Endothelial cell (in vitro differentiated cells): ENCODE results near the gene PDZRN4. TPM values are rescaled to one million over a fixed set of nuclear protein-coding genes. Genes with fewer than 3 reads are reported as not detected.
"Not testable (repeated sequence)": the region's sequence is repeated elsewhere in the genome, so short reads cannot be mapped to it uniquely, and the experiment has no call there.

ENCODE experiments used
- DNase-seq: peaks from one replicate; pipeline ENCODE4 v3.0.0; 2021; ENCODE audit warnings: low spot score
- H3K27ac Mint-ChIP-seq: one replicate; pipeline ENCODE4 v1.8.0; 2021; ENCODE audit warnings: mixed read lengths, inconsistent platforms; ENCODE audit not compliant: unreplicated experiment
- H3K27me3 Mint-ChIP-seq: one replicate; pipeline ENCODE4 v1.8.0; 2021; ENCODE audit warnings: mild to moderate bottlenecking, moderate library complexity, mixed read lengths, inconsistent platforms; ENCODE audit not compliant: unreplicated experiment
- H3K36me3 Mint-ChIP-seq: one replicate; pipeline ENCODE4 v1.8.0; 2021; ENCODE audit warnings: mild to moderate bottlenecking, low read depth, mixed read lengths, inconsistent platforms; ENCODE audit not compliant: unreplicated experiment
- H3K4me1 Mint-ChIP-seq: one replicate; pipeline ENCODE4 v1.8.0; 2021; ENCODE audit warnings: mild to moderate bottlenecking, mixed read lengths, inconsistent platforms; ENCODE audit not compliant: unreplicated experiment
- H3K4me3 Mint-ChIP-seq: one replicate; pipeline ENCODE4 v1.8.0; 2021; ENCODE audit warnings: mild to moderate bottlenecking, mixed read lengths, inconsistent platforms; ENCODE audit not compliant: unreplicated experiment
- H3K9me3 Mint-ChIP-seq: one replicate; pipeline ENCODE4 v1.8.0; 2021; ENCODE audit warnings: mixed read lengths, inconsistent platforms; ENCODE audit not compliant: unreplicated experiment
- total RNA-seq: library from RNA; stranded (reverse); fragmentation: NEBNext Ultra II Directional; extraction: Animal tissue kit (Norgen Biotek cat#: 25700); gene quantifications from one replicate; pipeline ENCODE4 v1.2.1, GENCODE V29; 2021; ENCODE audit not compliant: unreplicated experiment
- TF ChIP-seq, protein P1 (sequence below): fragments of 200-600 bp; sonication (generic); IDR thresholded peaks from one replicate; pipeline ENCODE4 v1.5.0; 2021; ENCODE audit warnings: antibody characterized with exemption; ENCODE audit not compliant: unreplicated experiment

PDZRN4 gene
- total RNA-seq, 1 donor from 2014 or later = not detected

DNA sequence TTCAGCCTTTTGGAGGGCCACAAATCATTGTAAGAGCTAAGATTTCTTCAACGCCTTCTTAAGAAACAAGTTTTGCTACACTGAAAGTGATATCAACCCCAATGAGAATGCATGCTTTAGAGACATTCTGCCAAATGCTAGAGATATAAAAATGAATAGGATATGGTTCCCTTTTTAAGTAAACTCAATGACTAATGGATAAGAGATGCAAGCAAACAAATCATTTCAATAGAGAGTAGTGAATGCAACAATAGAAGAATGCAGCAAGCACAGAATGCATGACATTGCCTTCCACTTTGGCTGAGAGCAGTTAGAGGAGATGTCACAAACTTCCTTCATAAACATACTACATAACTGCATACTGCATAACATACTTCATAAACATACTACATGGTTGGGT is 116.4 kb downstream of the PDZRN4 start:
- Mint-ChIP-seq H3K27me3 (no peaks in the 10 kb centered on the region), H3K4me1 (no peaks in the 10 kb centered on the region), H3K4me3 (no peak overlapping the region), H3K27ac (no peak overlapping the region), H3K36me3 (no peaks in the 10 kb centered on the region), H3K9me3 (no peaks in the 10 kb centered on the region)
- no peak for DNase-seq
- TF ChIP-seq, protein P1, sequence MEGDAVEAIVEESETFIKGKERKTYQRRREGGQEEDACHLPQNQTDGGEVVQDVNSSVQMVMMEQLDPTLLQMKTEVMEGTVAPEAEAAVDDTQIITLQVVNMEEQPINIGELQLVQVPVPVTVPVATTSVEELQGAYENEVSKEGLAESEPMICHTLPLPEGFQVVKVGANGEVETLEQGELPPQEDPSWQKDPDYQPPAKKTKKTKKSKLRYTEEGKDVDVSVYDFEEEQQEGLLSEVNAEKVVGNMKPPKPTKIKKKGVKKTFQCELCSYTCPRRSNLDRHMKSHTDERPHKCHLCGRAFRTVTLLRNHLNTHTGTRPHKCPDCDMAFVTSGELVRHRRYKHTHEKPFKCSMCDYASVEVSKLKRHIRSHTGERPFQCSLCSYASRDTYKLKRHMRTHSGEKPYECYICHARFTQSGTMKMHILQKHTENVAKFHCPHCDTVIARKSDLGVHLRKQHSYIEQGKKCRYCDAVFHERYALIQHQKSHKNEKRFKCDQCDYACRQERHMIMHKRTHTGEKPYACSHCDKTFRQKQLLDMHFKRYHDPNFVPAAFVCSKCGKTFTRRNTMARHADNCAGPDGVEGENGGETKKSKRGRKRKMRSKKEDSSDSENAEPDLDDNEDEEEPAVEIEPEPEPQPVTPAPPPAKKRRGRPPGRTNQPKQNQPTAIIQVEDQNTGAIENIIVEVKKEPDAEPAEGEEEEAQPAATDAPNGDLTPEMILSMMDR = no peak

GRCh38 chr12:41310367-41310766 is 122.2 kb downstream of the PDZRN4 start:
- no peak overlapping the region for H3K27ac Mint-ChIP-seq
- H3K36me3 Mint-ChIP-seq = no peaks in the 10 kb centered on the region
- H3K27me3 Mint-ChIP-seq = no peaks in the 10 kb centered on the region
- TF ChIP-seq, protein P1 = no peak
- H3K4me1 Mint-ChIP-seq = no peaks in the 10 kb centered on the region
- H3K9me3 Mint-ChIP-seq = no peaks in the 10 kb centered on the region
- H3K4me3 Mint-ChIP-seq = no peak overlapping the region
- DNase-seq = no peak

DNA sequence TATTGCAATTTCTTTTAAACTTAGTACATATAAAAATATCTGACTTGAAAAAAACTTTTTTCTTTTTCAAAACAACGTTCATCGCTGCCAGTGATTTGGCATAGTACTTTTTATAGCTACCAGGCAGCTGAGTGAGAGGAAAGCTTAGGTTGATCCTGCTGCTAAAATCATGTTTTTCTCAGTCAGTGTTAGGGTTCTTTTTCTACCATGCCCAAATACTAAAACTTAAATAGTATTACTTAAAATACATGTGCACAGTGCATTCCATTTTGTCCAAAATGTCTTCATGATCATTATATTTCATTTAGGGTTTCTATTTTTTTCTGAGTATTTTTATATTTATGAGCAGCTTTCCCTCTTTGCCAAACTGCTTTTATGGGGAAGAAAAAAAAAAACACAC is 123.8 kb downstream of the PDZRN4 start:
- Mint-ChIP-seq H3K9me3 (no peaks in the 10 kb centered on the region), H3K36me3 (no peaks in the 10 kb centered on the region), H3K4me3 (no peak overlapping the region), H3K4me1 (no peaks in the 10 kb centered on the region), H3K27ac (no peak overlapping the region), H3K27me3 (no peaks in the 10 kb centered on the region)
- no peak for DNase-seq
- TF ChIP-seq, protein P1 = no peak

GRCh38 chr12:41312451-41312850 is 124.3 kb downstream of the PDZRN4 start:
- H3K4me3 Mint-ChIP-seq = not testable (repeated sequence)

GRCh38 chr12:41325336-41325735 is 137.2 kb downstream of the PDZRN4 start:
- H3K27ac Mint-ChIP-seq = no peak overlapping the region
- TF ChIP-seq, protein P1 = no peak
- no peak overlapping the region for H3K4me3 Mint-ChIP-seq
- no peaks in the 10 kb centered on the region for H3K9me3 Mint-ChIP-seq
- H3K4me1 Mint-ChIP-seq = peaks cover 2% of the 10 kb centered on the region
- no peak for DNase-seq
- H3K36me3 Mint-ChIP-seq = no peaks in the 10 kb centered on the region
- H3K27me3 Mint-ChIP-seq = no peaks in the 10 kb centered on the region

More at GRCh38 chr12:41312451-41312850, 124.3 kb downstream of the PDZRN4 start:
- H3K27ac Mint-ChIP-seq, H3K4me1 Mint-ChIP-seq, H3K9me3 Mint-ChIP-seq, DNase-seq, H3K27me3 Mint-ChIP-seq, H3K36me3 Mint-ChIP-seq: not testable (repeated sequence)
